Left ventricle myocardium inferior (tissue), 1 donor: ENCODE data around the gene CTNNA2. TPM values are rescaled to one million over a fixed set of nuclear protein-coding genes. Genes with fewer than 3 reads are reported as not detected.
A peak's percentile ranks its signal among the peaks of the same experiment; 100 is the strongest.

Experiments
- DNase-seq: peaks from one replicate; pipeline ENCODE4 v3.0.0-alpha.2; 2020
- H3K27ac ChIP-seq: fragments of 200-600 bp; replicated peaks from 2 replicates; pipeline ENCODE4 v1.8.0; 2021
- H3K27me3 ChIP-seq: fragments of 200-600 bp; 2 replicates; pipeline ENCODE4 v1.8.0; 2021; ENCODE audit warnings: low read depth
- H3K36me3 ChIP-seq: fragments of 200-600 bp; 2 replicates; pipeline ENCODE4 v1.8.0; 2021
- H3K4me1 ChIP-seq: fragments of 200-600 bp; 2 replicates; pipeline ENCODE4 v1.8.0; 2021
- H3K4me3 ChIP-seq: fragments of 200-600 bp; 2 replicates; pipeline ENCODE4 v1.8.0; 2021; ENCODE audit warnings: mild to moderate bottlenecking, moderate library complexity
- H3K9me3 ChIP-seq: fragments of 200-600 bp; replicated peaks from 2 replicates; pipeline ENCODE4 v1.8.0; 2021
- CTCF ChIP-seq: fragments of 200-600 bp; IDR thresholded peaks from 2 replicates; pipeline ENCODE4 v1.8.0; 2021; ENCODE audit warnings: antibody characterized with exemption, mild to moderate bottlenecking, borderline replicate concordance
- intact Hi-C: fragments of 100-400 bp; cut with micrococcal nuclease; formaldehyde crosslinking; loops from one replicate; pipeline ENCODE4 v1.11.0; 2022
- total RNA-seq: library from RNA; stranded (reverse); fragmentation: NEBNext Ultra II Directional; extraction: Animal tissue kit (Norgen Biotek cat#: 25700); gene quantifications from one replicate; pipeline ENCODE4 v1.2.1, GENCODE V29; 2021
- donor health status: DM: no; HTN: yes; CAD: no; lungs with severe emphysema.

Gene CTNNA2
- total RNA-seq, 1 donor from 2014 or later, result not detected

- no peak for DNase-seq
- Histone ChIP-seq H3K36me3 (no peaks in the 10 kb centered on the region), H3K4me1 (peaks cover 19% of the 10 kb centered on the region), H3K4me3 (no peak overlapping the region), H3K27ac (no peak overlapping the region), H3K9me3 (no peaks in the 10 kb centered on the region), H3K27me3 (no peaks in the 10 kb centered on the region)
- intact Hi-C loops, result no loop called here
- TF ChIP-seq CTCF, result no peak
Measured at GRCh38 chr2:80361904-80362303, 849.1 kb downstream of the CTNNA2 start.

- Histone ChIP-seq H3K36me3 (no peaks in the 10 kb centered on the region), H3K4me1 (peaks cover 19% of the 10 kb centered on the region), H3K27ac (peak overlapping the region; percentile 81), H3K4me3 (peak overlapping the region; percentile 31), H3K9me3 (no peaks in the 10 kb centered on the region), H3K27me3 (no peaks in the 10 kb centered on the region)
- TF ChIP-seq CTCF, result no peak
- intact Hi-C loops, result no loop called here
- no peak for DNase-seq
Measured at GRCh38 chr2:80363330-80363729, 850.5 kb downstream of the CTNNA2 start.

GRCh38 chr2:80363791-80364349 lies 851.0 kb downstream of the CTNNA2 start:
- no peaks in the 10 kb centered on the region for H3K9me3 ChIP-seq
- intact Hi-C loops, result no loop called here
- peaks cover 19% of the 10 kb centered on the region for H3K4me1 ChIP-seq
- H3K27me3 ChIP-seq, result no peaks in the 10 kb centered on the region
- peak overlapping the region; percentile 31 for H3K4me3 ChIP-seq
- no peak for DNase-seq
- TF ChIP-seq CTCF, result no peak
- H3K36me3 ChIP-seq, result no peaks in the 10 kb centered on the region
- H3K27ac ChIP-seq, result peak overlapping the region; percentile 81

GRCh38 chr2:80364524-80365212 lies 851.8 kb downstream of the CTNNA2 start:
- peak overlapping the region; percentile 81 for H3K27ac ChIP-seq
- H3K4me3 ChIP-seq, result no peak overlapping the region
- no peaks in the 10 kb centered on the region for H3K27me3 ChIP-seq
- no peak for TF ChIP-seq CTCF
- H3K4me1 ChIP-seq, result peaks cover 19% of the 10 kb centered on the region
- intact Hi-C loops, result no loop called here
- H3K9me3 ChIP-seq, result no peaks in the 10 kb centered on the region
- no peak for DNase-seq
- H3K36me3 ChIP-seq, result no peaks in the 10 kb centered on the region

GRCh38 chr2:80365762-80366161 lies 852.9 kb downstream of the CTNNA2 start:
- intact Hi-C loops, result no loop called here
- Histone ChIP-seq H3K9me3 (no peaks in the 10 kb centered on the region), H3K27me3 (no peaks in the 10 kb centered on the region), H3K4me1 (peaks cover 19% of the 10 kb centered on the region), H3K36me3 (no peaks in the 10 kb centered on the region), H3K4me3 (no peak overlapping the region), H3K27ac (no peak overlapping the region)
- TF ChIP-seq CTCF, result no peak
- DNase-seq, result no peak
